ENCODE measurements around the gene ATP2A2.

GRCh38 chr12:110233212-110233903 is 47.7 kb upstream of the ATP2A2 start:
- TF ChIP-seq CTCF (IDR thresholded peaks at IDR 0.05) (no peak), EP300 (IDR thresholded peaks at IDR 0.05; ENCODE audit: low read depth) (no peak)
